Body of pancreas (tissue), 4 donors: Measurements from ENCODE around the gene MFSD11. TPM values are rescaled to one million over a fixed set of nuclear protein-coding genes. Genes with fewer than 3 reads are reported as not detected.
"Not testable (repeated sequence)": the region's sequence is repeated elsewhere in the genome, so short reads cannot be mapped to it uniquely, and the experiment has no call there.

ENCODE experiments used
- ATAC-seq: fragments of 150-250 bp; one replicate; pipeline ENCODE4 v1.9.1; 2016
- DNase-seq, 4 donors: peaks; one replicate each; pipeline ENCODE4 v3.0.0-alpha.2; 2019
- H3K27ac ChIP-seq, 4 donors: fragments of 200-600 bp; sonication (generic); 1 replicate in 3 of 4; 2 replicates in 1 of 4; pipeline versions ENCODE4 v1.5.1 to v1.6.1; 2016 to 2019; ENCODE audit warnings: mild to moderate bottlenecking in 1 of 4, mixed read lengths in 1 of 4, moderate library complexity in 1 of 4
- H3K27me3 ChIP-seq, 2 donors: fragments of 200-600 bp; sonication (generic); one replicate each; pipeline ENCODE4 v1.6.0; 2016; ENCODE audit warnings: mild to moderate bottlenecking in 1 of 2
- H3K36me3 ChIP-seq, 2 donors: fragments of 200-600 bp; sonication (generic); replicated peaks in 1 of 2; 2 replicates each; pipeline ENCODE4 v1.5.1; 2016; ENCODE audit warnings: low read depth in 2 of 2; ENCODE audit not compliant: insufficient read depth in 1 of 2
- H3K4me1 ChIP-seq: fragments of 200-600 bp; sonication (generic); one replicate; pipeline ENCODE4 v1.6.0; 2016
- H3K4me3 ChIP-seq, 2 donors: fragments of 200-600 bp; sonication (generic); 1 replicate in 1 of 2; 2 replicates in 1 of 2; pipeline ENCODE4 v1.5.1; 2016 to 2019
- H3K9me3 ChIP-seq, 3 donors: fragments of 200-600 bp; sonication (generic); 1 replicate in 2 of 3; 2 replicates in 1 of 3; pipeline ENCODE4 v1.5.1; 2016
- CTCF ChIP-seq, 7 experiments: fragments of 450-650 bp in 4 of 7; fragments of 200-600 bp in 3 of 7; sonication (generic) in 3 of 7; IDR thresholded peaks; one replicate each; pipeline ENCODE4 v1.5.1; 2016 to 2019; ENCODE audit warnings: antibody characterized with exemption in 7 of 7
- POLR2A ChIP-seq, 3 donors: fragments of 450-650 bp; IDR thresholded peaks; one replicate each; pipeline ENCODE4 v1.6.1; 2016; ENCODE audit warnings: antibody characterized with exemption in 3 of 3, mild to moderate bottlenecking in 2 of 3
- WGBS, 2 donors: methylation state at CpG; one replicate each; pipeline ENCODE4 v1.1.5; 2017; 5-methylcytosine and 5-hydroxymethylcytosine counted together
- intact Hi-C: fragments of 100-400 bp; cut with DNase I; formaldehyde crosslinking; loops from one replicate; pipeline ENCODE4 v1.15.1; 2023
- total RNA-seq, 2 donors: library from RNA; depleted of rRNA; stranded (reverse); fragments of >200 nt; gene quantifications; one replicate each; pipeline ENCODE4 v1.1.0, GENCODE V29; 2016

MFSD11 gene
- total RNA-seq, 2 donors from 2014 or later: 7.6 to 16.6 TPM

GRCh38 chr17:76736349-76737081 lies 1.4 kb upstream of the MFSD11 start:
- Histone ChIP-seq H3K4me1 (peaks cover 60% of the 10 kb centered on the region), H3K4me3 (peak overlapping the region; percentile 67 to 85), H3K27me3 (no peaks in the 10 kb centered on the region), H3K9me3 (no peaks in the 10 kb centered on the region), H3K36me3 (peaks cover 0 to 18% of the 10 kb centered on the region in 2 donors), H3K27ac (peak overlapping the region; percentile 98 to 100 (median 99))
- intact Hi-C loops: no loop called here
- peak; percentile 78 to 83 (median 82) for DNase-seq
- peak in 2 of 3 donors; percentile 9 to 25 for TF ChIP-seq POLR2A (IDR thresholded peaks at IDR 0.05)
- peak in 4 of 7 experiments; percentile 37 to 44 (median 40) for TF ChIP-seq CTCF (IDR thresholded peaks at IDR 0.05)
- 1% methylated on average over 97 of the region's 117 CpGs; no CpG with 5 or more reads in 1 of the 2 donors for WGBS, 2 donors
- peak; percentile 44 for ATAC-seq

GRCh38 chr17:76737082-76737675 lies 740 bp upstream of the MFSD11 start, which contains the start of gene SRSF2:
SRSF2 (minus strand) TSS chr17:76737331; CDS start chr17:76737160, 171 bp downstream.
- H3K27me3 ChIP-seq: no peaks in the 10 kb centered on the region
- ATAC-seq (peak; percentile 90), DNase-seq (peak; percentile 98 to 99 (median 98))
- H3K4me1 ChIP-seq: peaks cover 54% of the 10 kb centered on the region
- peaks cover 0 to 15% of the 10 kb centered on the region in 2 donors for H3K36me3 ChIP-seq
- no peaks in the 10 kb centered on the region for H3K9me3 ChIP-seq
- peak; percentile 100 for TF ChIP-seq POLR2A (IDR thresholded peaks at IDR 0.05)
- TF ChIP-seq CTCF (IDR thresholded peaks at IDR 0.05): no peak
- peak within 1 kb of the TSS; percentile 98 to 100 (median 99) for H3K27ac ChIP-seq
- intact Hi-C loops: no loop called here
- WGBS, 2 donors: 0 to 1% methylated on average over 17 to 57 of the region's 60 CpGs
- peak within 1 kb of the TSS; percentile 67 to 85 for H3K4me3 ChIP-seq

GRCh38 chr17:76738468-76738850 lies 540 bp downstream of the MFSD11 start:
- H3K4me1 ChIP-seq: peaks cover 41% of the 10 kb centered on the region

GRCh38 chr17:76739568-76740115 lies 1.7 kb downstream of the MFSD11 start:
- H3K27me3 ChIP-seq, ATAC-seq, H3K9me3 ChIP-seq, H3K36me3 ChIP-seq, DNase-seq, H3K27ac ChIP-seq, intact Hi-C loops, H3K4me3 ChIP-seq: not testable (repeated sequence)
- peaks cover 29% of the 10 kb centered on the region for H3K4me1 ChIP-seq
- WGBS, 2 donors: 92 to 94% methylated on average over 17 of the region's 17 CpGs

More at GRCh38 chr17:76738468-76738850, 540 bp downstream of the MFSD11 start:
- H3K4me3 ChIP-seq: peak overlapping the region in 1 of 2 donors; percentile 69
- no peaks in the 10 kb centered on the region for H3K9me3 ChIP-seq
- TF ChIP-seq CTCF (IDR thresholded peaks at IDR 0.05) (no peak), POLR2A (IDR thresholded peaks at IDR 0.05) (no peak)
- intact Hi-C loops: no loop called here
- 1 to 2% methylated on average over 7 of the region's 7 CpGs for WGBS, 2 donors
- DNase-seq (no peak), ATAC-seq (no peak)
- H3K27me3 ChIP-seq: no peaks in the 10 kb centered on the region
- H3K27ac ChIP-seq: peak overlapping the region; percentile 98 to 100 (median 99)
- peaks cover 0 to 10% of the 10 kb centered on the region in 2 donors for H3K36me3 ChIP-seq
